ENCODE measurements around the gene SNAPIN. TPM values are rescaled to one million over a fixed set of nuclear protein-coding genes. Genes with fewer than 3 reads are reported as not detected.

The SNAPIN gene
- total and polyA plus RNA-seq, 7 donors: 51.7 to 102 (median 59.6) TPM

- intact Hi-C loops (cut with DNase I): loop anchor here in 1 of 2 donors (1.0 kb wide), 1 partner anchor 8 kb away; no protein-coding TSS in a partner anchor
- DNase-seq: no peak
- ATAC-seq: no peak
- TF ChIP-seq, protein P1, sequence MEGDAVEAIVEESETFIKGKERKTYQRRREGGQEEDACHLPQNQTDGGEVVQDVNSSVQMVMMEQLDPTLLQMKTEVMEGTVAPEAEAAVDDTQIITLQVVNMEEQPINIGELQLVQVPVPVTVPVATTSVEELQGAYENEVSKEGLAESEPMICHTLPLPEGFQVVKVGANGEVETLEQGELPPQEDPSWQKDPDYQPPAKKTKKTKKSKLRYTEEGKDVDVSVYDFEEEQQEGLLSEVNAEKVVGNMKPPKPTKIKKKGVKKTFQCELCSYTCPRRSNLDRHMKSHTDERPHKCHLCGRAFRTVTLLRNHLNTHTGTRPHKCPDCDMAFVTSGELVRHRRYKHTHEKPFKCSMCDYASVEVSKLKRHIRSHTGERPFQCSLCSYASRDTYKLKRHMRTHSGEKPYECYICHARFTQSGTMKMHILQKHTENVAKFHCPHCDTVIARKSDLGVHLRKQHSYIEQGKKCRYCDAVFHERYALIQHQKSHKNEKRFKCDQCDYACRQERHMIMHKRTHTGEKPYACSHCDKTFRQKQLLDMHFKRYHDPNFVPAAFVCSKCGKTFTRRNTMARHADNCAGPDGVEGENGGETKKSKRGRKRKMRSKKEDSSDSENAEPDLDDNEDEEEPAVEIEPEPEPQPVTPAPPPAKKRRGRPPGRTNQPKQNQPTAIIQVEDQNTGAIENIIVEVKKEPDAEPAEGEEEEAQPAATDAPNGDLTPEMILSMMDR (IDR thresholded peaks at IDR 0.05): no peak
- Histone ChIP-seq H3K4me3 (peak overlapping the region; percentile 24), H3K36me3 (ENCODE audit: insufficient read depth in 1 of 2, low read depth in 1 of 2) (peaks cover 34 to 99% of the 10 kb centered on the region in 2 donors), H3K9me3 (no peaks in the 10 kb centered on the region), H3K27ac (peak overlapping the region; percentile 100), H3K4me1 (peaks cover 85% of the 10 kb centered on the region), H3K27me3 (ENCODE audit: insufficient read depth in 3 of 3, low read length in 2 of 3) (no peaks in the 10 kb centered on the region)
- 52 to 72% (median 55%) methylated on average over 6 of the region's 6 CpGs for WGBS, 3 donors
Measured at GRCh38 chr1:153640861-153641260, 17.6 kb upstream of the SNAPIN start.

GRCh38 chr1:153642161-153642560, 16.3 kb upstream of the SNAPIN start:
- 71 to 85% (median 72%) methylated on average over 11 of the region's 11 CpGs for WGBS, 3 donors
- intact Hi-C loops (cut with DNase I): no loop called here
- H3K9me3 ChIP-seq: no peaks in the 10 kb centered on the region
- H3K36me3 ChIP-seq (ENCODE audit: insufficient read depth in 1 of 2, low read depth in 1 of 2): peaks cover 31 to 97% of the 10 kb centered on the region in 2 donors
- ATAC-seq (no peak), DNase-seq (no peak)
- peak overlapping the region; percentile 100 for H3K27ac ChIP-seq
- H3K4me1 ChIP-seq: peaks cover 72% of the 10 kb centered on the region
- peak overlapping the region; percentile 4 for H3K4me3 ChIP-seq
- H3K27me3 ChIP-seq (ENCODE audit: insufficient read depth in 3 of 3, low read length in 2 of 3): no peaks in the 10 kb centered on the region
- TF ChIP-seq, protein P1 (IDR thresholded peaks at IDR 0.05): no peak

DNA sequence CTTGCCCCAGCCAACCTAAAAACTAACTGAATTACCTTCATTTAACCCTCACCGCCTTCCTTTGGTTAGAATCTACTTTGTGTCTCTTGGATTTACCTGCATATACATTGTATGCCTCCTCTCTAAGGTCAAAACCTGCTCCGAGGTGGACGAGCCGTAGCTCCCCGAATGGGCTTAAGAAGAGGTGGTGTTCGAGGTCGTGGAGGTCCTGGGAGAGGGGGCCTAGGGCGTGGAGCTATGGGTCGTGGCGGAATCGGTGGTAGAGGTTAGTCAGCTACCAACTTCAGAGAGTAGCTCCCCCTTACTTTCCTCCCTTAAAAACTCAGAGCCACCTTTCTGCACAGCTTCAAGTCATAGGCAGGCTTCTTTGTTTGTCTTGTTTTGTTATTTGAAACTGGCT, 15.4 kb upstream of the SNAPIN start:
- Histone ChIP-seq H3K4me3 (no peak overlapping the region), H3K27ac (peak overlapping the region; percentile 100), H3K36me3 (ENCODE audit: insufficient read depth in 1 of 2, low read depth in 1 of 2) (peaks cover 29 to 87% of the 10 kb centered on the region in 2 donors), H3K4me1 (peaks cover 70% of the 10 kb centered on the region), H3K27me3 (ENCODE audit: insufficient read depth in 3 of 3, low read length in 2 of 3) (no peaks in the 10 kb centered on the region), H3K9me3 (no peaks in the 10 kb centered on the region)
- DNase-seq (no peak), ATAC-seq (no peak)
- intact Hi-C loops (cut with DNase I): no loop called here
- TF ChIP-seq, protein P1 (IDR thresholded peaks at IDR 0.05): no peak
- 88 to 90% (median 88%) methylated on average over 11 of the region's 11 CpGs for WGBS, 3 donors

DNA sequence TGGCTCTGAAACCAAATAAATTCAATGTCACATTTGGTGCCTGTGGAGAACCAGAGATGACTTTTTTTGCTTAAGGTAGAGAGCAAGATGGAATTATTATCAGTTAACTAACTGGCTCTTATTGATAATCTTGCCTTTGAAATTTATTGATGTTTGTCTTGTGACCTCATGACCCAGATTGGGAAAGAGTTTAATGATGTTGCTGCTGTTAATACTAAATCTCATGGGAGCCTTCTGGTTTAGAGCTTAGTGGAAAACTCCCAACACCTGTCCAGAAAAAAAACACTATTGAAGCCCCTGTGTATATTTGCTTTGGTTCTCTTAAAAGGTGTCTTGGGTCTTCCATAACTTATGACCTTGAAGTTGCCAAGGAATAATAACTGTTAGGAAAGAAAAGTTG, 14.7 kb upstream of the SNAPIN start:
- DNase-seq (no peak), ATAC-seq (no peak)
- intact Hi-C loops (cut with DNase I): no loop called here
- Histone ChIP-seq H3K27me3 (ENCODE audit: insufficient read depth in 3 of 3, low read length in 2 of 3) (no peaks in the 10 kb centered on the region), H3K27ac (peak overlapping the region; percentile 100), H3K9me3 (no peaks in the 10 kb centered on the region), H3K4me3 (no peak overlapping the region), H3K36me3 (ENCODE audit: insufficient read depth in 1 of 2, low read depth in 1 of 2) (peaks cover 26 to 80% of the 10 kb centered on the region in 2 donors), H3K4me1 (peaks cover 68% of the 10 kb centered on the region)
- TF ChIP-seq, protein P1 (IDR thresholded peaks at IDR 0.05): no peak

- DNase-seq (no peak), ATAC-seq (peak in 1 of 4 donors; percentile 0)
- Histone ChIP-seq H3K27me3 (ENCODE audit: insufficient read depth in 3 of 3, low read length in 2 of 3) (no peaks in the 10 kb centered on the region), H3K27ac (peak overlapping the region; percentile 43), H3K4me3 (no peak overlapping the region), H3K36me3 (ENCODE audit: insufficient read depth in 1 of 2, low read depth in 1 of 2) (peaks cover 17 to 50% of the 10 kb centered on the region in 2 donors), H3K4me1 (peaks cover 55% of the 10 kb centered on the region), H3K9me3 (no peaks in the 10 kb centered on the region)
- intact Hi-C loops (cut with DNase I): no loop called here
- WGBS, 3 donors: 68 to 84% (median 74%) methylated on average over 5 of the region's 5 CpGs
- TF ChIP-seq, protein P1 (IDR thresholded peaks at IDR 0.05): no peak
Measured at GRCh38 chr1:153646672-153647345, 11.7 kb upstream of the SNAPIN start.

Measured in psoas muscle (tissue), 8 donors.